GM10847 (cell line): ENCODE data around the gene TCP11.

Experiments used
- POLR2A ChIP-seq: IDR thresholded peaks from 2 replicates; pipeline ENCODE4 v1.6.1; 2011; ENCODE audit not compliant: insufficient read length; ENCODE audit errors: extremely low read depth

The TCP11 gene

GRCh38 chr6:35176301-35177024 is 35.3 kb upstream of the TCP11 start:
- TF ChIP-seq POLR2A = no peak

- TF ChIP-seq POLR2A = no peak
Observed at GRCh38 chr6:35174501-35174900, 33.4 kb upstream of the TCP11 start.

- no peak for TF ChIP-seq POLR2A
Observed at GRCh38 chr6:35174088-35174434, 32.9 kb upstream of the TCP11 start.

- TF ChIP-seq POLR2A = no peak
Observed at GRCh38 chr6:35173427-35174087, 32.4 kb upstream of the TCP11 start.

- no peak for TF ChIP-seq POLR2A
Observed at GRCh38 chr6:35173044-35173426, 31.9 kb upstream of the TCP11 start.

- TF ChIP-seq POLR2A = no peak
Observed at GRCh38 chr6:35170891-35171290, 29.8 kb upstream of the TCP11 start.

- TF ChIP-seq POLR2A = no peak
Observed at GRCh38 chr6:35170166-35170565, 29.0 kb upstream of the TCP11 start.

- no peak for TF ChIP-seq POLR2A
Observed at GRCh38 chr6:35168461-35168861, 27.3 kb upstream of the TCP11 start.

- TF ChIP-seq POLR2A = no peak
Observed at GRCh38 chr6:35167505-35167904, 26.4 kb upstream of the TCP11 start.

- TF ChIP-seq POLR2A = no peak
Observed at GRCh38 chr6:35166520-35166919, 25.4 kb upstream of the TCP11 start.

- no peak for TF ChIP-seq POLR2A
Observed at GRCh38 chr6:35166116-35166515, 25.0 kb upstream of the TCP11 start.

GRCh38 chr6:35165630-35166071 is 24.5 kb upstream of the TCP11 start:
- TF ChIP-seq POLR2A = no peak

GRCh38 chr6:35164868-35165267 is 23.7 kb upstream of the TCP11 start:
- TF ChIP-seq POLR2A = no peak

GRCh38 chr6:35164277-35164676 is 23.1 kb upstream of the TCP11 start:
- no peak for TF ChIP-seq POLR2A

- TF ChIP-seq POLR2A = no peak
Observed at GRCh38 chr6:35163836-35164235, 22.7 kb upstream of the TCP11 start.

- TF ChIP-seq POLR2A = no peak
Observed at GRCh38 chr6:35161776-35162607, 20.9 kb upstream of the TCP11 start.
